ENCODE data around the gene LRPPRC. TPM values are rescaled to one million over a fixed set of nuclear protein-coding genes. Genes with fewer than 3 reads are reported as not detected.
A peak's percentile ranks its signal among the peaks of the same experiment; 100 is the strongest.

Gene LRPPRC
- total RNA-seq, 2 donors from 2014 or later: 117 to 135 TPM

DNA sequence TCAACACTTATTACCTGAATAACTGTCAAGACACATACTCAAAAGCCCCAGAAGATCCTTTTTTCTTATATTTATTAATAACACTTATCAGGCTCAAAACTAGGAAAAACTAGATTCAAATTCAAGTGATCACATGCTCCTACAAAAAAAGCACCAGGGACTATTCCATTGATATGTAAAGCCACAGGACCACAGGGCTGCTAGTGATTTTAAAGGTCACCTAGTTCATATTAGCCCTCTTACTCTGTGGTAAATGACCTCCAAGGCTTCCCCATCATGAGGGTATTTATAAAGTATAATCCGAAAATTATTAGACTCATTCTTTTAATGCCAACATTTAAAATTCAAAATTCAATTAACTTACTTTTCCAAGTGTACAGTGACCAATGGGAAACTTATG is 52.5 kb downstream of the LRPPRC start:
- Mint-ChIP-seq H3K4me1 (peaks cover 5% of the 10 kb centered on the region), H3K27me3 (ENCODE audit: insufficient read depth) (no peaks in the 10 kb centered on the region), H3K9me3 (no peaks in the 10 kb centered on the region), H3K36me3 (ENCODE audit: low read depth) (peaks cover 70% of the 10 kb centered on the region), H3K27ac (no peak overlapping the region), H3K4me3 (no peak overlapping the region)
- peaks cover 90% of the 10 kb centered on the region for H3K36me3 ChIP-seq (ENCODE audit: control insufficient read depth, insufficient read depth, low read length)
- no peak overlapping the region for H3K4me3 ChIP-seq (ENCODE audit: low read length)
- no peaks in the 10 kb centered on the region for H3K9me3 ChIP-seq (ENCODE audit: control insufficient read depth, low read length)
- WGBS, 2 experiments (ENCODE audit: insufficient coverage in 1 of 2, insufficient read length in 1 of 2): 100% methylated on average over 1 of the region's 1 CpG; no CpG with 5 or more reads in 1 of the 2 experiments
- TF ChIP-seq, protein P1, sequence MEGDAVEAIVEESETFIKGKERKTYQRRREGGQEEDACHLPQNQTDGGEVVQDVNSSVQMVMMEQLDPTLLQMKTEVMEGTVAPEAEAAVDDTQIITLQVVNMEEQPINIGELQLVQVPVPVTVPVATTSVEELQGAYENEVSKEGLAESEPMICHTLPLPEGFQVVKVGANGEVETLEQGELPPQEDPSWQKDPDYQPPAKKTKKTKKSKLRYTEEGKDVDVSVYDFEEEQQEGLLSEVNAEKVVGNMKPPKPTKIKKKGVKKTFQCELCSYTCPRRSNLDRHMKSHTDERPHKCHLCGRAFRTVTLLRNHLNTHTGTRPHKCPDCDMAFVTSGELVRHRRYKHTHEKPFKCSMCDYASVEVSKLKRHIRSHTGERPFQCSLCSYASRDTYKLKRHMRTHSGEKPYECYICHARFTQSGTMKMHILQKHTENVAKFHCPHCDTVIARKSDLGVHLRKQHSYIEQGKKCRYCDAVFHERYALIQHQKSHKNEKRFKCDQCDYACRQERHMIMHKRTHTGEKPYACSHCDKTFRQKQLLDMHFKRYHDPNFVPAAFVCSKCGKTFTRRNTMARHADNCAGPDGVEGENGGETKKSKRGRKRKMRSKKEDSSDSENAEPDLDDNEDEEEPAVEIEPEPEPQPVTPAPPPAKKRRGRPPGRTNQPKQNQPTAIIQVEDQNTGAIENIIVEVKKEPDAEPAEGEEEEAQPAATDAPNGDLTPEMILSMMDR (conservative IDR thresholded peaks at IDR 0.05): no peak
- no peak overlapping the region for H3K27ac ChIP-seq (ENCODE audit: low read depth, low read length)
- no peak overlapping the region for H3K9ac ChIP-seq (ENCODE audit: extremely low read depth, low read length, poor library complexity, severe bottlenecking)
- H3K27me3 ChIP-seq (ENCODE audit: control insufficient read depth, insufficient read depth, low read length, poor library complexity, severe bottlenecking): no peaks in the 10 kb centered on the region
- DNase-seq: no peak
- no peaks in the 10 kb centered on the region for H3K4me1 ChIP-seq (ENCODE audit: control insufficient read depth, insufficient read depth, low read length)

DNA sequence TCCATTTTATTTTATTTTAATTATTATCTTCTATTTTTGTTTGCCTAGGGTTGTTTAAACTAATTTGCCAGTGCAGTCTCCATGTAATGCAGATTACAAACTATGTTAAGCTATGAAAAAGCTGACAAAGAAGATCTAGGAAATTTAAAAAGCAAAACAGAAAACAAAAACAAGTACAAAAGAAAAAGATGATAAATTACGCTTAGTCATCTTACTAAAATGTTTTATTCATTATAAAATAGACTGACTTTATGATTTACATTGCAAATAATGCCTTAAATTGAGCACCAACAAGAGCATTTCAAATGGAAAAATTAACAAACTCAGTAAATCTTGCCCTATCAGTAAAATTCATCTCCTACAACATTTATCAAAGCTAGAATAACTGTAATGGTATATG is 52.9 kb downstream of the LRPPRC start:
- H3K9ac ChIP-seq (ENCODE audit: extremely low read depth, low read length, poor library complexity, severe bottlenecking): no peak overlapping the region
- no peaks in the 10 kb centered on the region for H3K9me3 ChIP-seq (ENCODE audit: control insufficient read depth, low read length)
- no peak overlapping the region for H3K27ac ChIP-seq (ENCODE audit: low read depth, low read length)
- Mint-ChIP-seq H3K4me3 (no peak overlapping the region), H3K27ac (no peak overlapping the region), H3K36me3 (ENCODE audit: low read depth) (peaks cover 67% of the 10 kb centered on the region), H3K4me1 (peaks cover 5% of the 10 kb centered on the region), H3K27me3 (ENCODE audit: insufficient read depth) (no peaks in the 10 kb centered on the region), H3K9me3 (no peaks in the 10 kb centered on the region)
- H3K4me3 ChIP-seq (ENCODE audit: low read length): no peak overlapping the region
- TF ChIP-seq, protein P1 (conservative IDR thresholded peaks at IDR 0.05): no peak
- no peaks in the 10 kb centered on the region for H3K27me3 ChIP-seq (ENCODE audit: control insufficient read depth, insufficient read depth, low read length, poor library complexity, severe bottlenecking)
- H3K4me1 ChIP-seq (ENCODE audit: control insufficient read depth, insufficient read depth, low read length): no peaks in the 10 kb centered on the region
- WGBS, 2 experiments (ENCODE audit: insufficient coverage in 1 of 2, insufficient read length in 1 of 2): no CpG with 5 or more reads among the region's 1 CpG
- peaks cover 89% of the 10 kb centered on the region for H3K36me3 ChIP-seq (ENCODE audit: control insufficient read depth, insufficient read depth, low read length)
- no peak for DNase-seq

DNA sequence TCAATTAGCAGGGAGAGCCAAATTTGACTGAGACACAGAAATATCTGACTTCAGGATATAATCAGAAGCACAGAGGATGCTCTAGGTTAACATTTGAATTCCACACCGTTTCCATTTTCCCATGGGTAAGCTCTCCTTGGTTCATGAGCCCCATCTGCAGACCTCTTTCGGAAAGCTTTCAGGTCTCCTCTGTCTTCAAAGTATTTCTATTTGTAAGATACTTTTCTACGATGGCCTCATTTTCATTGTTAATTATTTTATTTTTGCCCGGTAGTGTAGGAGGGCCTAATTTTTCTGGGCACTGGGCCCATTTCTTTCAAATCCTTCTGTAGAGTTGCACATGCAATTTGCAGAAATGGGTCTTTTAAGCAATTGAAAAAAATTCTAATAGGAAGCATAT is 53.8 kb downstream of the LRPPRC start:
- H3K9ac ChIP-seq (ENCODE audit: extremely low read depth, low read length, poor library complexity, severe bottlenecking): no peak overlapping the region
- Mint-ChIP-seq H3K36me3 (ENCODE audit: low read depth) (peaks cover 62% of the 10 kb centered on the region), H3K27me3 (ENCODE audit: insufficient read depth) (no peaks in the 10 kb centered on the region), H3K4me1 (peaks cover 9% of the 10 kb centered on the region), H3K27ac (peak overlapping the region; percentile 64), H3K9me3 (no peaks in the 10 kb centered on the region), H3K4me3 (no peak overlapping the region)
- no peaks in the 10 kb centered on the region for H3K4me1 ChIP-seq (ENCODE audit: control insufficient read depth, insufficient read depth, low read length)
- WGBS, 2 experiments (ENCODE audit: insufficient coverage in 1 of 2, insufficient read length in 1 of 2): 93 to 95% methylated on average over 3 to 4 of the region's 4 CpGs
- H3K9me3 ChIP-seq (ENCODE audit: control insufficient read depth, low read length): no peaks in the 10 kb centered on the region
- no peak overlapping the region for H3K27ac ChIP-seq (ENCODE audit: low read depth, low read length)
- no peak overlapping the region for H3K4me3 ChIP-seq (ENCODE audit: low read length)
- H3K27me3 ChIP-seq (ENCODE audit: control insufficient read depth, insufficient read depth, low read length, poor library complexity, severe bottlenecking): no peaks in the 10 kb centered on the region
- DNase-seq: no peak
- H3K36me3 ChIP-seq (ENCODE audit: control insufficient read depth, insufficient read depth, low read length): peaks cover 88% of the 10 kb centered on the region
- TF ChIP-seq, protein P1 (conservative IDR thresholded peaks at IDR 0.05): no peak

All from endodermal cell (in vitro differentiated cells).